Suprapubic skin (tissue), 3 donors: ENCODE data around the gene DYRK2.

Experiments
- CTCF ChIP-seq, 2 donors: fragments of 200-600 bp in 1 of 2; fragments of 450-650 bp in 1 of 2; sonication (generic) in 1 of 2; IDR thresholded peaks; one replicate each; pipeline ENCODE4 v1.5.1; 2016 to 2019; ENCODE audit warnings: antibody characterized with exemption in 2 of 2, mild to moderate bottlenecking in 1 of 2, moderate library complexity in 1 of 2
- EP300 ChIP-seq: sonication (generic); formaldehyde crosslinking; IDR thresholded peaks from one replicate; pipeline ENCODE4 v1.6.1; 2017; ENCODE audit warnings: antibody characterized with exemption
- POLR2A ChIP-seq, 2 donors: fragments of 450-650 bp; IDR thresholded peaks; one replicate each; pipeline ENCODE4 v1.6.1; 2017; ENCODE audit warnings: antibody characterized with exemption in 2 of 2, mild to moderate bottlenecking in 2 of 2, moderate library complexity in 2 of 2

- TF ChIP-seq CTCF (IDR thresholded peaks at IDR 0.05) (no peak), EP300 (no peak), POLR2A (IDR thresholded peaks at IDR 0.05) (no peak)
These were observed 25.9 kb downstream of the DYRK2 start for GRCh38 chr12:67674417-67674816.
